Calu3 (cell line): ENCODE results near the gene LDLRAD3. TPM values are rescaled to one million over a fixed set of nuclear protein-coding genes. Genes with fewer than 3 reads are reported as not detected.

Experiments used
- BruUV-seq: library from RNA; stranded (reverse); fragments of 400-500 nt; replicated peaks from 2 replicates; lab custom pipeline; 2021; lab: Mats Ljungman, UMichigan
- CTCF ChIA-PET: fragments of 300-600 bp; sonication (Branson Sonifier 250); formaldehyde crosslinking; loops from one replicate; lab custom pipeline; 2022; ENCODE audit warnings: antibody characterized with exemption; lab: Charles Lee
- DNase-seq: peaks from one replicate; pipeline ENCODE4 v3.0.0; 2022
- H3K27ac Mint-ChIP-seq: one replicate; pipeline ENCODE4 v1.8.0; 2022; ENCODE audit warnings: mixed read lengths; ENCODE audit not compliant: unreplicated experiment
- H3K27me3 Mint-ChIP-seq: one replicate; pipeline ENCODE4 v1.8.0; 2022; ENCODE audit warnings: mixed read lengths; ENCODE audit not compliant: unreplicated experiment
- H3K36me3 Mint-ChIP-seq: one replicate; pipeline ENCODE4 v1.8.0; 2022; ENCODE audit warnings: mild to moderate bottlenecking, moderate library complexity, mixed read lengths; ENCODE audit not compliant: insufficient read depth, unreplicated experiment
- H3K4me1 Mint-ChIP-seq: one replicate; pipeline ENCODE4 v1.8.0; 2022; ENCODE audit warnings: mild to moderate bottlenecking, low read depth, mixed read lengths; ENCODE audit not compliant: unreplicated experiment
- H3K4me3 Mint-ChIP-seq: one replicate; pipeline ENCODE4 v1.8.0; 2022; ENCODE audit warnings: mild to moderate bottlenecking, low read depth, moderate library complexity, mixed read lengths; ENCODE audit not compliant: unreplicated experiment
- H3K9me3 Mint-ChIP-seq: one replicate; pipeline ENCODE4 v1.8.0; 2022; ENCODE audit warnings: low read depth, mixed read lengths; ENCODE audit not compliant: unreplicated experiment
- intact Hi-C: fragments of 100-400 bp; cut with micrococcal nuclease; formaldehyde crosslinking; loops from one replicate; pipeline ENCODE4 v1.10.0; 2022; ENCODE audit not compliant: unreplicated experiment
- total RNA-seq: library from RNA; stranded (reverse); gene quantifications from 2 replicates; pipeline ENCODE4 v1.2.3, GENCODE V29; 2022
- TF ChIP-seq, protein P1 (sequence below): fragments of 200-600 bp; IDR thresholded peaks from one replicate; pipeline ENCODE4 v1.8.0; 2022; ENCODE audit warnings: antibody characterized with exemption; ENCODE audit not compliant: unreplicated experiment

The LDLRAD3 gene
- total RNA-seq, 1 experiment from 2014 or later, result 16.2 TPM

DNA sequence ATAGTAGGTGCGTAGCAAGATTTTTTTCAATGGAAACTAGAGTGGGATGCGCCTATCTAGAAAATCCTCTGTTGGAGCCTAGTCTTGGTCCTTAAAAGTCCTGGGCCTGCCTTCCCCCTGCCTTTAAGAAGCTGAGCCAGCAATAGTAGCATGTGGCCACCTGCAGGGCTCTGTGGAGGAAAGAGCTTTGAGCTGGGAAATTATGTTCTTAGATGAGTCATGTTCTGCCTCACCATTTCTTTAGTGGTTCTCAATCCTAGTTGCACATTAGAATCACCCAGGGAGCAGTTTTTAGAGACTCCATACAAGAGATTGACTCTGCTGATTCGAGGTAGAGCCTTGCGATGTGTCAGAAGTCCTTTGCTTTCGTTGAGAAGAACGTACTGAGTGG is 211.9 kb downstream of the LDLRAD3 start:
- no peaks in the 10 kb centered on the region for H3K36me3 Mint-ChIP-seq
- H3K27me3 Mint-ChIP-seq, result no peaks in the 10 kb centered on the region
- no peak for DNase-seq
- intact Hi-C loops, result loop anchor here (10.0 kb wide), 2 partner anchors 99 to 671 kb away; no protein-coding TSS in a partner anchor
- no peak overlapping the region for H3K27ac Mint-ChIP-seq
- CTCF ChIA-PET, result no interaction called here
- no peak overlapping the region for H3K4me3 Mint-ChIP-seq
- TF ChIP-seq, protein P1, sequence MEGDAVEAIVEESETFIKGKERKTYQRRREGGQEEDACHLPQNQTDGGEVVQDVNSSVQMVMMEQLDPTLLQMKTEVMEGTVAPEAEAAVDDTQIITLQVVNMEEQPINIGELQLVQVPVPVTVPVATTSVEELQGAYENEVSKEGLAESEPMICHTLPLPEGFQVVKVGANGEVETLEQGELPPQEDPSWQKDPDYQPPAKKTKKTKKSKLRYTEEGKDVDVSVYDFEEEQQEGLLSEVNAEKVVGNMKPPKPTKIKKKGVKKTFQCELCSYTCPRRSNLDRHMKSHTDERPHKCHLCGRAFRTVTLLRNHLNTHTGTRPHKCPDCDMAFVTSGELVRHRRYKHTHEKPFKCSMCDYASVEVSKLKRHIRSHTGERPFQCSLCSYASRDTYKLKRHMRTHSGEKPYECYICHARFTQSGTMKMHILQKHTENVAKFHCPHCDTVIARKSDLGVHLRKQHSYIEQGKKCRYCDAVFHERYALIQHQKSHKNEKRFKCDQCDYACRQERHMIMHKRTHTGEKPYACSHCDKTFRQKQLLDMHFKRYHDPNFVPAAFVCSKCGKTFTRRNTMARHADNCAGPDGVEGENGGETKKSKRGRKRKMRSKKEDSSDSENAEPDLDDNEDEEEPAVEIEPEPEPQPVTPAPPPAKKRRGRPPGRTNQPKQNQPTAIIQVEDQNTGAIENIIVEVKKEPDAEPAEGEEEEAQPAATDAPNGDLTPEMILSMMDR, result no peak
- H3K9me3 Mint-ChIP-seq, result no peaks in the 10 kb centered on the region
- no TSS peak for BruUV-seq
- H3K4me1 Mint-ChIP-seq, result peaks cover 12% of the 10 kb centered on the region

DNA sequence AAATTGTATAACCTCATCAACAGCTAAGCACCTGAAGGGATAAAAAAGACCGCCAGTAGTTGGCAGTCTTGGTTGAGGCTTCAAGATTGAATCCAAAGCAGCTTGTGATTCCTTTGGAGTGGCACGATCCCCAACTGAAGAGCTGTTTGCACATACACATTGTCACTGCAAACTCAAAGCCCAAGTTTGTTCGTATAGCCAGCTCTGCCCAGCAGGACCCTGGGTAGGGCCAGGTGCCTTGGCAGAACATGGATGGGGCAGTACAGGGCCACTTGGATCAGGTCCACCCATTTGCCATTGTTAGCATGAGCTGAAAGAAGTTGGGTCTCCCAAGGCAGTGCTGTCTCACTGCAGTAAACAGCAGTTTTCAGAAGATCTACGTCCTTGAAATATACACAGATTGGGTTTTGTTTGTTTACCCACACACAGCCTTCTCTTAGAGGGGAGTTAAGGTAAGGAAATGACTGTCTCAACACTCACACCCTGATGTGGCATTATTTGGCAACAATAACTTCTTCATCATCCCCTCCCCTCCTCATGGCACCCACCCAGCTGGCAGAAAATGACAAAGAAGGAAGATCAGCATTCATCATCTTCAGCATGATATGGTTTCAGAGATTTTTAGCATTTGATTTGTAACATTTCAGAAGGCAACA is 212.4 kb downstream of the LDLRAD3 start:
- H3K9me3 Mint-ChIP-seq, result no peaks in the 10 kb centered on the region
- H3K27ac Mint-ChIP-seq, result no peak overlapping the region
- no TSS peak for BruUV-seq
- no peak overlapping the region for H3K4me3 Mint-ChIP-seq
- no peaks in the 10 kb centered on the region for H3K27me3 Mint-ChIP-seq
- intact Hi-C loops, result loop anchor here (10.0 kb wide), 2 partner anchors 99 to 671 kb away; no protein-coding TSS in a partner anchor
- CTCF ChIA-PET, result no interaction called here
- H3K4me1 Mint-ChIP-seq, result peaks cover 7% of the 10 kb centered on the region
- TF ChIP-seq, protein P1, result no peak
- no peak for DNase-seq
- H3K36me3 Mint-ChIP-seq, result no peaks in the 10 kb centered on the region

DNA sequence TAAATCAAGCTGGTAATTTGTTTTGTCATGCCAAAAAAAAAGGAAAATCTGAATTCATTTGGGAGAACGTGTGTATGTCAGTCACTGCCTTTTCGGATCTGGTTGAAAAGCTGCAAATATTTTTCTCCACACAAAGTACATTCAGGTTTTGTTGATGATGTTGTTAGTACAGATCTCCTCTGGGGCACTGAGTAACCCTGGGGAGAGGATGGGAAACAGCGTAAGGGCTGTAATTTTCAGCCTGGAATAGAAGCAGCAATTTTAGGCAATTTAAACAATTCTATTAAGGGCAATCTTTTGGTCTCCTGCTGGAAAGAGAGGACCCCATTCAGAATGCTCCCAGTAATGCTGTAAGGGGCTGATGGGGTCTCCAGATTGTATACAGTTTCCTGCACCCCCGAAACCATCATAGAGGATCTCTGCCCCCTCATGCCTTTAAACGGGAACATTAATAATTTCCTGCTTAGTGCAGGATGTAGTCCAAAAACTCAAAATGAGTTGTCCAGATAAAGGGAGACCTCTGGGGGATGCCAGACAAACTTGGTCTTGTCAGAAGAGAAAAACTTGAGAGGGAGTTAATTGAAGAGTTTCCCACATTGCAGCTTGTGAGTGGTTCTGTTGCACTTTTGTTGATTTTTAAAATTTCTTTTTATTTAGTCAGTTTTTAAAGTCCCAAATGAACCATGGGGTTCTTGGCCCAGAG is 213.1 kb downstream of the LDLRAD3 start:
- H3K27me3 Mint-ChIP-seq, result no peaks in the 10 kb centered on the region
- H3K27ac Mint-ChIP-seq, result no peak overlapping the region
- BruUV-seq, result no TSS peak
- no peak overlapping the region for H3K4me3 Mint-ChIP-seq
- peaks cover 6% of the 10 kb centered on the region for H3K4me1 Mint-ChIP-seq
- TF ChIP-seq, protein P1, result no peak
- no peak for DNase-seq
- no peaks in the 10 kb centered on the region for H3K9me3 Mint-ChIP-seq
- intact Hi-C loops, result loop anchor here (10.0 kb wide), 2 partner anchors 98 to 672 kb away; no protein-coding TSS in a partner anchor
- CTCF ChIA-PET, result no interaction called here
- H3K36me3 Mint-ChIP-seq, result no peaks in the 10 kb centered on the region

DNA sequence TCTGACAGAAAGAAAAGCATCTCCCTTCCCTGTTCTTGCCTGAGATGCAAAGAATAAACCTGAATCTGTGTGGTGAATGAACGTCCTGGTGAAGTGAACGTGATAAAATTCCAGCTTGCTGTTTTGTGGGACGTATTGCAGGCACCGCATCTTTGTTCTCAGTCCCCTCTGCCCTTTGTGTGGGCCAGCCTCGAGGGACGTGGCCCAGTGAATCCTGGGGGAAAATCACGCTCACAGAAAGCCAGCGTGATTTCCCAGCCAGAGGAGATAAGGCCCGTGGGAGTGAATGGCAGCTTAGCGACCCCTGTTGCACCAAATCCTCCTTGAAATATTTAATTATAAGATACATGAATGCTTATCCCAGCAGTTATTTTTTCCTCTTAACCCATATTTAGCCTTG is 216.2 kb downstream of the LDLRAD3 start:
- TF ChIP-seq, protein P1, result no peak

More for the DNA sequence above, 216.2 kb downstream of the LDLRAD3 start:
- no TSS peak for BruUV-seq
- no peak overlapping the region for H3K27ac Mint-ChIP-seq
- no peak overlapping the region for H3K4me3 Mint-ChIP-seq
- H3K9me3 Mint-ChIP-seq, result no peaks in the 10 kb centered on the region
- H3K4me1 Mint-ChIP-seq, result no peaks in the 10 kb centered on the region
- CTCF ChIA-PET, result no interaction called here
- no peak for DNase-seq
- intact Hi-C loops, result no loop called here
- no peaks in the 10 kb centered on the region for H3K27me3 Mint-ChIP-seq
- H3K36me3 Mint-ChIP-seq, result no peaks in the 10 kb centered on the region
